ENCODE data around the gene IAH1. TPM values are rescaled to one million over a fixed set of nuclear protein-coding genes. Genes with fewer than 3 reads are reported as not detected.

Gene IAH1
- total and polyA plus RNA-seq, 2 experiments from 2014 or later, result 12.7 to 33.7 TPM

GRCh38 chr2:9490789-9491188, 16.4 kb downstream of the IAH1 start:
- Histone ChIP-seq H3K4me3 (no peak overlapping the region), H3F3A (replicated peaks; ENCODE audit: low read depth) (no peaks in the 10 kb centered on the region), H3K36me3 (ENCODE audit: insufficient read depth) (peaks cover 41% of the 10 kb centered on the region), H3K4me1 (ENCODE audit: insufficient read depth) (no peaks in the 10 kb centered on the region), H3K79me2 (replicated peaks; ENCODE audit: insufficient read depth) (no peaks in the 10 kb centered on the region), H3K27me3 (ENCODE audit: insufficient read depth) (no peaks in the 10 kb centered on the region), H4K20me1 (replicated peaks; ENCODE audit: insufficient read depth) (no peaks in the 10 kb centered on the region; the same call in 1 of the 2 replicates), H2AFZ (no peak overlapping the region), H3K9me2 (ENCODE audit: insufficient read depth) (no peaks in the 10 kb centered on the region), H3K4me2 (no peak overlapping the region), H3K27ac (ENCODE audit: low read depth) (no peak overlapping the region)
- Mint-ChIP-seq H3K27ac (no peak overlapping the region), H3K36me3 (ENCODE audit: low read depth) (peaks cover 66% of the 10 kb centered on the region), H3K4me3 (no peak overlapping the region), H3K9me3 (no peaks in the 10 kb centered on the region), H3K4me1 (no peaks in the 10 kb centered on the region), H3K27me3 (ENCODE audit: insufficient read depth, low read depth, poor library complexity) (peaks cover 3% of the 10 kb centered on the region)
- DNase-seq (ENCODE audit: low spot score) (no peak), ATAC-seq (no peak)
- TF ChIP-seq ETS1 (IDR thresholded peaks at IDR 0.05), result no peak
- no peak for TF ChIP-seq ZNF462 (CRISPR knock-in tag; IDR thresholded peaks at IDR 0.05)
- TF ChIP-seq ZNF114 (CRISPR knock-in tag; IDR thresholded peaks at IDR 0.05), result no peak
- no peak for TF ChIP-seq JUNB (IDR thresholded peaks at IDR 0.05; ENCODE audit: unreplicated experiment)
- no peak for TF ChIP-seq ZNF331 (CRISPR knock-in tag; IDR thresholded peaks at IDR 0.05; ENCODE audit: low read depth)
- TF ChIP-seq, protein P1, sequence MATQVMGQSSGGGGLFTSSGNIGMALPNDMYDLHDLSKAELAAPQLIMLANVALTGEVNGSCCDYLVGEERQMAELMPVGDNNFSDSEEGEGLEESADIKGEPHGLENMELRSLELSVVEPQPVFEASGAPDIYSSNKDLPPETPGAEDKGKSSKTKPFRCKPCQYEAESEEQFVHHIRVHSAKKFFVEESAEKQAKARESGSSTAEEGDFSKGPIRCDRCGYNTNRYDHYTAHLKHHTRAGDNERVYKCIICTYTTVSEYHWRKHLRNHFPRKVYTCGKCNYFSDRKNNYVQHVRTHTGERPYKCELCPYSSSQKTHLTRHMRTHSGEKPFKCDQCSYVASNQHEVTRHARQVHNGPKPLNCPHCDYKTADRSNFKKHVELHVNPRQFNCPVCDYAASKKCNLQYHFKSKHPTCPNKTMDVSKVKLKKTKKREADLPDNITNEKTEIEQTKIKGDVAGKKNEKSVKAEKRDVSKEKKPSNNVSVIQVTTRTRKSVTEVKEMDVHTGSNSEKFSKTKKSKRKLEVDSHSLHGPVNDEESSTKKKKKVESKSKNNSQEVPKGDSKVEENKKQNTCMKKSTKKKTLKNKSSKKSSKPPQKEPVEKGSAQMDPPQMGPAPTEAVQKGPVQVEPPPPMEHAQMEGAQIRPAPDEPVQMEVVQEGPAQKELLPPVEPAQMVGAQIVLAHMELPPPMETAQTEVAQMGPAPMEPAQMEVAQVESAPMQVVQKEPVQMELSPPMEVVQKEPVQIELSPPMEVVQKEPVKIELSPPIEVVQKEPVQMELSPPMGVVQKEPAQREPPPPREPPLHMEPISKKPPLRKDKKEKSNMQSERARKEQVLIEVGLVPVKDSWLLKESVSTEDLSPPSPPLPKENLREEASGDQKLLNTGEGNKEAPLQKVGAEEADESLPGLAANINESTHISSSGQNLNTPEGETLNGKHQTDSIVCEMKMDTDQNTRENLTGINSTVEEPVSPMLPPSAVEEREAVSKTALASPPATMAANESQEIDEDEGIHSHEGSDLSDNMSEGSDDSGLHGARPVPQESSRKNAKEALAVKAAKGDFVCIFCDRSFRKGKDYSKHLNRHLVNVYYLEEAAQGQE (IDR thresholded peaks at IDR 0.05; ENCODE audit: unreplicated experiment), result no peak
- TF ChIP-seq STAT1 (IDR thresholded peaks at IDR 0.05; ENCODE audit: unreplicated experiment), result no peak
- no peak for TF ChIP-seq CTCF (conservative IDR thresholded peaks at IDR 0.05; ENCODE audit: low read depth in 2 of 2)
- TF ChIP-seq POLR2AphosphoS5 (IDR thresholded peaks at IDR 0.05; ENCODE audit: low read depth), result no peak
- TF ChIP-seq CREB1 (CRISPR knock-in tag; IDR thresholded peaks at IDR 0.05; ENCODE audit: low read depth), result no peak
- TF ChIP-seq EZH2 (IDR thresholded peaks at IDR 0.05; ENCODE audit: low read depth, unreplicated experiment), result no peak
- TF ChIP-seq NANOG (IDR thresholded peaks at IDR 0.05; ENCODE audit: borderline replicate concordance), result no peak
